GM12801 (cell line): Measurements from ENCODE around the gene TBATA.

Experiments used
- TF ChIP-seq, protein P1 (sequence below): IDR thresholded peaks from one replicate; pipeline ENCODE4 v1.5.1; 2011; ENCODE audit warnings: control low read depth; ENCODE audit not compliant: insufficient read length; ENCODE audit errors: extremely low read depth

TBATA gene

DNA sequence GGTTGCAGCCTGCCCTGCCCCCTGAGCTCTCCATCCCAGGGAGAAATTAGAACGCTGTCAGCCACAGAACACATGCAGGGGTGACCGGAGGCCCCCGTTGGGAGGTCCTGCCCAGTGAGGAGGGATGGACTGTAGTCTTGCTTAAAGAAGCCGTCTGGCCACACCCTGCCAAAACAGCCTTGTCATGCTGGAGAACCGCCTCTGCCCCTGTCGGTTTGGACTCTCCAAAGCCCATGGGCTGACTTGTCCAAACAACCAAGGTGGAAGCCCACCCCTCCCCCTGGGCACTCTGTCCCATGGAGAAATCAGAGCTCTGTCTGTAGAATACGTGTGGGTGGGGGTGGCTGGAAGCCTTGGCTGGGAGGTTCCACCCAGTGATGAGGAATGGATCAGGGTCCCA, 12.7 kb upstream of the TBATA start:
- TF ChIP-seq, protein P1, sequence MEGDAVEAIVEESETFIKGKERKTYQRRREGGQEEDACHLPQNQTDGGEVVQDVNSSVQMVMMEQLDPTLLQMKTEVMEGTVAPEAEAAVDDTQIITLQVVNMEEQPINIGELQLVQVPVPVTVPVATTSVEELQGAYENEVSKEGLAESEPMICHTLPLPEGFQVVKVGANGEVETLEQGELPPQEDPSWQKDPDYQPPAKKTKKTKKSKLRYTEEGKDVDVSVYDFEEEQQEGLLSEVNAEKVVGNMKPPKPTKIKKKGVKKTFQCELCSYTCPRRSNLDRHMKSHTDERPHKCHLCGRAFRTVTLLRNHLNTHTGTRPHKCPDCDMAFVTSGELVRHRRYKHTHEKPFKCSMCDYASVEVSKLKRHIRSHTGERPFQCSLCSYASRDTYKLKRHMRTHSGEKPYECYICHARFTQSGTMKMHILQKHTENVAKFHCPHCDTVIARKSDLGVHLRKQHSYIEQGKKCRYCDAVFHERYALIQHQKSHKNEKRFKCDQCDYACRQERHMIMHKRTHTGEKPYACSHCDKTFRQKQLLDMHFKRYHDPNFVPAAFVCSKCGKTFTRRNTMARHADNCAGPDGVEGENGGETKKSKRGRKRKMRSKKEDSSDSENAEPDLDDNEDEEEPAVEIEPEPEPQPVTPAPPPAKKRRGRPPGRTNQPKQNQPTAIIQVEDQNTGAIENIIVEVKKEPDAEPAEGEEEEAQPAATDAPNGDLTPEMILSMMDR: no peak

DNA sequence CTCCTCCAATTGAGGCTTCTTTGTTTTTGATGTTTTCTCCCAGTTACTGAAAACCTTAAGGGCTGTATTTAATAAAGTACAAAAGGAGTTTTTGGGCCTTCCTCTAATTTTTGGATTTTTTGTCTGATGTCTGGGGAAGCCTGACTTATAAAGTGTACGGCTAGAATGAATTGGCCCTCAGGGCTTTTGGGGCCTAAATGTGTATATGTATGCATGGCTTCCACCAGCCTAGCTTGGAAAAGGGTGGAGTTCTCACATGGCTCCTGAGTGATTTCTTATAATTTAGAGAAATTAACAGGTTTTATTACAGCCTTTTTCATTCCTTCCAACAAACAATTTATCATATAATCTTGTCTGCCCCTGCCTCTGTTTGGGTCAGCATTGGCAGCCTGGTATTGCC, 10.4 kb upstream of the TBATA start:
- TF ChIP-seq, protein P1: no peak

DNA sequence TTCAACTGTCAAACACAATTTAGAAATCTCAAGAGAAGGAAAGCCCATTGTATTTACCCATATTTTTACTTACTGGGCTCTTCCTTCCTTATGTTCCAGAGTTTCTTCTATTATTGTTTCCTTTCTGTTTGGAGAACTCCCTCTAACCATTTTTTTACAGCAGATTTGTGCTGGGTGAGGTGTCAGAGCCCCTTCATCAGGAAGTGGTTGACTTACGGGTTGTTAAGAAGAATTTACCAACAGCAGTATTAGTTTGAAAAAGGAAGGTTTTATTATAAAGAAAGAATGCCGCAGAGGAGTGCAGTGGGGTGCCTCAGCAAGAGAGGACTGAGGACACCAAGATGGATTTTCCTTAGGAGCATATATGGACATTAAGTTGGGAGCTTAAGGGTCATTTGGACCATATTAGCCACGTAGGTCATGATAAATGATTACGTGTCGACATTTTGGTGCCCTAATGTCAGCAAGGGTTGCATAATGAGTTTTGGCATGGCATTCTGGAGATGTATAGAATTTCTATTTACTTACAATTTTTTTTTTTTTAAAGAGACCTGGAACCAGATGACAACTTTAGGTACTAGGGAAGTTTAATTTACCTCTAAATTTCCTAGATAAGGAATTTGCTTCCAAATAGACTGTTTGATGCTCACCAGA, 6.3 kb upstream of the TBATA start:
- TF ChIP-seq, protein P1: no peak

DNA sequence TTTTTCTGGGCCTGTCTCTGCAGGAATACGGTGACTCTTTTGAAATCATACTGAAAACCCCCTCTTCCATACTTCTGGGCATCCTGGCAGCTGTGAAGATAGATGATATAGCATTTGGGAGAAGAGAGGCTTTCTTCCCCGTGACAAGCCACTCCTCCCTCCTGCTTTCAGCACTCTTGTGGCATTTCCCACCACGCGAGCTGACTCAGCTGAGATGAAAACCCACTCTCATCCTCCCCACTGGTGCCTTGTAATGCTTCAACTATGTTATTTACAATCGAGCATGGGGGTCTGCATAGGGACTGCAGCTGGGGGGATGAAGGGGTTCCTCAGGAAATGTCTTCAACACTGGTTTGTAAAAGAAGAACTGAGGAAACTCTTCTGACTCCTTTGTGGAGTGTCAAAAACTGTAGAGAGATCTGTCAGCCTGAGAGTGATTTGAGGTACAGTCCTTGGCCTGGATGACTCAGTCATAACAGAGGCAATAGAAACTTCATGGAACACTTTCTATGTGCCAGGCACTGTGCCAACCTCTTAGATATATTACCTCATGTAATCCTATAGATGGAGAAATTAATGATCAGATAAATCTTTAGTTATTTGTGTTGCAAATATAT, 1.7 kb upstream of the TBATA start:
- TF ChIP-seq, protein P1: no peak

DNA sequence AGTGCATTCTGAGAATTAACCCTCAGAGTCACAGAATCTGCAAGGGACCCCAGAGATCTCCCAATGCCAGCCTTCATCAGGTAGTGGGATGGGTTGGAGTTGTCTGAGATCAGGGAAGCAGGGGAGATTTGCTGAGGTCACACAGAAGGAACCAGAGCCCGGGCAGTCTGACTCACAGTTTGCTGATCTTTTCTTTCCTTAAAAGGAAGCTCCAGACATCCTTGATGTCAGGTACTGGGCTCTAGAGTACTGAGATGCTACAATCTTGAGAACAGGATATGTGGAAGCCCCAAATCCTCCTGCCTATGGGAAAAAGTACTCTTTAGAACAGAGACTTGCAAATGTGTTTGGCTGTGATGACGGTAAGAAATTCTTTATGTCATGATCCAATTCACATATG, 706 bp downstream of the TBATA start:
- TF ChIP-seq, protein P1: no peak

DNA sequence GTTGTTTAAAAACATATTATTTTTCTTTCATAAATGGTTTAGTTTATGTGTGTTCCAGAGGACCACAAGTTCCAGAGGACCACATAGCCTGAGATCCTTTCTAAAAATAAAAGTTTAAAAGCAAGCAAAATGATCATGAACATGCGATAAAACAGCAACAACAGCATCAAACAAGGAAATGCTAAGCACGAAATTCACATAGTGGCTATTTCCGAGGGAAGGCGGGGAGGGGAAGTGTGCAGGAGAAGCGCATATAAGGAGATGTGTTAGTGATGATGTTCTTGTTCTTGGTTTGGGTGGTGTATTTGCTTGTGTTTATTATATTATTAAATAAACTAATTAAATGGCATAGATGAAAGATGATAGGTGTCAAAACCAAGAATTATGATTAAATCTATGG, 1.2 kb downstream of the TBATA start:
- TF ChIP-seq, protein P1: no peak

DNA sequence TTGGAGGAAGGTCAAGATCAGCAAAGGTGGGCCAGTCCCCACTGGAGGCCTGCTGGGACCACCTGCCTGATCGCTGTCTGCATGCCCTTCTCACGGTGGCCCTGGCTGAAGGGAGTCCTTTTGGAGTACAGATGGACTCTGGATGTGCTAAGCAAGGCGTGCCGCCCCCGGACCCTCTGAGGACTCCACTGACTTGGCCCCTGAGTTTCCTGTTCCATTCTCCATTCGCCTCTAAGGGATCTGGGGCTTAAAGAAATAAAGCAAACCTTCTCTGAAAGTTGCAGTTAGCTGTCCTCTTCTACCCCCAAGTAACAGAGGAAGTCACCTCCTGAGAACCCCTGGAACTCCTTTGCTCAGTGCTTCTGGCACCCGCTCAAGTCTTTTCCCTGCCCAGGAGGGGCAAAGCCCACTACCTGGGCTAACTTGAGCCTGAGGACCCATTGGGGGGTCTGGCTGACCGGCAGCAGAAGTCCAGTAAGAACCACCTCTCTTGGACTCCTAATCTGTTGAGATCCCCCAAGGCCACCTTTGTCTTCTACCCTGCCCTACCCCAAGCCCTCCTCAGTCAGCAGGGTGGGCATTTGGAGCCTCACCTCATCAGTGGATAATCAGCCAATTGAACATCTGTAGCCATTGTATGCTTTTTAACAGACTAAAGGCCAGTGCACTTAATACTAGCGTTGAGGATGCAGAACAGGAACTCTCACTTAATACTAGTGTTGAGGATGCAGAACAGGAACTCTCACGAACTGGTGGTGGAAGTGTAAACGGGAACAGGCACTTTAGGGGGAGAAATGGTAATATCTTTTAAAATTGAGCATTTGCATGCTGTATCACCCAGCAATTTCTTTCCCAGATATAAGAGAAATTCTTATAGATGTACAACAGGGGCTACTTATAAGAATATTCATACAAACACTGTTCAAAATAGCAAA, 2.2 kb downstream of the TBATA start:
- TF ChIP-seq, protein P1: no peak
